Fibroblast of mammary gland (primary cell): Measurements from ENCODE around the gene OR8G5.

Experiments
- DNase-seq: peaks from one replicate; pipeline ENCODE4 v3.0.0-alpha.2; 2010; ENCODE audit warnings: low read depth
- H3K4me3 ChIP-seq: 2 replicates; pipeline ENCODE4 v1.5.1; 2011; ENCODE audit warnings: low read depth, mild to moderate bottlenecking, low read length, moderate library complexity; ENCODE audit not compliant: control insufficient read depth
- CTCF ChIP-seq: conservative IDR thresholded peaks from 2 replicates; pipeline ENCODE4 v1.5.1; 2011; ENCODE audit warnings: low read depth, low read length, inconsistent platforms; ENCODE audit not compliant: control insufficient read depth, insufficient read depth

The OR8G5 gene

DNA sequence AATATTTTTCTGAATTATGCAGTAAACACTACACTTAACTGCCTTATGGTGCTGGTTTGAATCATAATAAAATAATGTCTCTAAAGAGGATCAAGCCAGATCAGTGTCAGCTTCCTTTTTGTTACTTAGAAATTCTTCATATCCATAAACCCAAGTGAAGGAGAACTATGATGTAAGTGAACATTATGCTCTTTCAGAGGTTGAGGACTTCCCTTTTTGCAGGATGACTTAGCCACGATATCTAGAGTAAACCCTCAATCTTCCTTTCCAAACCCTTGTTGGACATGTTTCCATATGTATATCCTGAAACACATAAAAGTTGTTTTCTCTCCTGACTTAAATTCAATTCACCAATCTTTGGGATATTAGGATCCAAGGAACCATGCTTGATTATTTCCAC lies 38.5 kb downstream of the OR8G5 start:
- TF ChIP-seq CTCF, result no peak
- no peak for DNase-seq
- H3K4me3 ChIP-seq, result no peak overlapping the region

DNA sequence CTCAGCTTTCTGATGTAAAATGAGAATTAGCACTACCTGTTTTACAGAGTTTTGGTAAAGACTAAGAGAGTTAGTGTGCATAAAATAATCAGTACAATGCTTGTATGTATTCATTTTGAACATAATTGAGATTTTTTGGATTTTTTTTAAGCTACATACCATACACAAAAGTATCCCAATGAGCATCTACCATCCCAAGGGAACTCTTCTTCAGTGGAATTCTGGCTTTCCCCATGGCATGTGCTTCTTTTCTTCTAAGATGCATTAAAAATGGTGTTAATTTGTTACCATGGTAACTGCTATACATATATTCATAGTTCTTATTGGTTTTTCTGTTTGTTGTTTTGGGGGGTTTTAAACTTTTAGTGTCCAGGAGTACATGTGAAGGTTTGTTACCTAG lies 39.8 kb downstream of the OR8G5 start:
- no peak for TF ChIP-seq CTCF
- DNase-seq, result no peak
- H3K4me3 ChIP-seq, result no peak overlapping the region

- H3K4me3 ChIP-seq, result no peak overlapping the region
- peak; percentile 63 for DNase-seq
These were observed 41.7 kb downstream of the OR8G5 start for GRCh38 chr11:124297921-124298320.

DNA sequence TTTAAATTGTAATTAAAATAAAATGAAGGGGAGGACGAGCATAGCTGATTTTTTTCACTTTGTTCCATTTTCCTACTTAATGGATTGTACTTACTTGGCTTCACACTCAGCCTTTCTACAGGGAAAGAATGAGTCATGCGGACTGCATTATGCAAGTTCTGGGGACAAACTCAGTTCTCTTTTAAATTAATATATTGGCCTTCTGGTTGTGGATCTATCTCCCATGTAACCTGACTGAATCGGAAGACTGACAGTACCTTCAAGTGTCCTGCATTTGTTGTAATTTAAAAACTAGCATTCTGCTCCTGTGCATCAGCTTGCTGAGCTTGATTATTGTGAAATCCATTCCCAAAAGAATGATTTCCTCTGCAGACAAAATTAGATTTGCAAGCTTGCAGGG lies 45.4 kb downstream of the OR8G5 start:
- no peak for TF ChIP-seq CTCF
- peak; percentile 75 for DNase-seq
- H3K4me3 ChIP-seq, result no peak overlapping the region

More at GRCh38 chr11:124297921-124298320, 41.7 kb downstream of the OR8G5 start:
- no peak for TF ChIP-seq CTCF

- no peak for DNase-seq
- TF ChIP-seq CTCF, result no peak
- H3K4me3 ChIP-seq, result no peak overlapping the region
These were observed 46.4 kb downstream of the OR8G5 start for GRCh38 chr11:124302347-124303125.

DNA sequence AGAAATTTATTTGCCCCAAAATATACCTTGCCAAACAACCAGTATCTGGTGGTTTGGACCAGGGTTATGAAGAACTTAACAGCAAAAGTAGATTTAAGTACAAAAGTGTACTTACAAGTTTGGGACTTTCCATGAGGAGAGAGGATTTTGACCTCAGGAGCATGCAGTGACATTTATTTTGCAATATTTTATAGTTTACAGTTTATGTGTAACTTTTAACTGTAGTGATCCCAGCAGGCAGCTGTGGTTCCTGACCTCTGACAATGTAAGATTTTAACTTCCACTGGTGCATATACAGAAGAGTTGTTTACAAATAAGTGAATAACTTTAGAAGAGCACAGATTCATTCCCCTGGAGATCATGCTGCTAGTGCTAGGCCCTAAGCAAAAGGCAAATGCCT lies 50.9 kb downstream of the OR8G5 start:
- DNase-seq, result no peak
- no peak overlapping the region for H3K4me3 ChIP-seq
- no peak for TF ChIP-seq CTCF

DNA sequence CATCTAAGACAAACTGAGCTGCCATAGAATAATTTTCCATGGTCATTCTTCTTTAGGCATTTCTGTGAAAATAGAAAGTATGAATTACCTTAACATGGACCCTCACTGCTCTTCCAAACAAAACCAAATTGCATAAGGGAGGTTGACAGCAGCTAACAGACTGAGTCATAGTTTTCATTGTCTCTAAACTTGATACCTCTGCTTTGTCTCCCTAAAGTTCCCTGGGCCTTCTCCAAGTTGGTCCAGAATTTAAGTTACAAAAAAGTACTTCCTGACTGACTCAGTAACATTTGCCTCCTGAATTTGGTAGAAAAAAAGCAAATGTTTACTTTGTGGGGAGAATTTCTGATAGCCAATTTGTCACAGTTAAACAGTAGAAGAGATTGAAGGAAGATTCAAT lies 54.5 kb downstream of the OR8G5 start:
- H3K4me3 ChIP-seq, result no peak overlapping the region
- DNase-seq, result peak; percentile 7
- no peak for TF ChIP-seq CTCF
